HG03039 (cell line): ENCODE results near the gene FCER1G.
A peak's percentile ranks its signal among the peaks of the same experiment; 100 is the strongest.
"Not testable (repeated sequence)": the region's sequence is repeated elsewhere in the genome, so short reads cannot be mapped to it uniquely, and the experiment has no call there.

Experiments used
- ATAC-seq: cut with Tn5 transposase; IDR thresholded peaks from one replicate; pipeline ENCODE4 v1.9.1; 2021; ENCODE audit warnings: mild to moderate bottlenecking, moderate library complexity; ENCODE audit not compliant: unreplicated experiment

FCER1G gene

DNA sequence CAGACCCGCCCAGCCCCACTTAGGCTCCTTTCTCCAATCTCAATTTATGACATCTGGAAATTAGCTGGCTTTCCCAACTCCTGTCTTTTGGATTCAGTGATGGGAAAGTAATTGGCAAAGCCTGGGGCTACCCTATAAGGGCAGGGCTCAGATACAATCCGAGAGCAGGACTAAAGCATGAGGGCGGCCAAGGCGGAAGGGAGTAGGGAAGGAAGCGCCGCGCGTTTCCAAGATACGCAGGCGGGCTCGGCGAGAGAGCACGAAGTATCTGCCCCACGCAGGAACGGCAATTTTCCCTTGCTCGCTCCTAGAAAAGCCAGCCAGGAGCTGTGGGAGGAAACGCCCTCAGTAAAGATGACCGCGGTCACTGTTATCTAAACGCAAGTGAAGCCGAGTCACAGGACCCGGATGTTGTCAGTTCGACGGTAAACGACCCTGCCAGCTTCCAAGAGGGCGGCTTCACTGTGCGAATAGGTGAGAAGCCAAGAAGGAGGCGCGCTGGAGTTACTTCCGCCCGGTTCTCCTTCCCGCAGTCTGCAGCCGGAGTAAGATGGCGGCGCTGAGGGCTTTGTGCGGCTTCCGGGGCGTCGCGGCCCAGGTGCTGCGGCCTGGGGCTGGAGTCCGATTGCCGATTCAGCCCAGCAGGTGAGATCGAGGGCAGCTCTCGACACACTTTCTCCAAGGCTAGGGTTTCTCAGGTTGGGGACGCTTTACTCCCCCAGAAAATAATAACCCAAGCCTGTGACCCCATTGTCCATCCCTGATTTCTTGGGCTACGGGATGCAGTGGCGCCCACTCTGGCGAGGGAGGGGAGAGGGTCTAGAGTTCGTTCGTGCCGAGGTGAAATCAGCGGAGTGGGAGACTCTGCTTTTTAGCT lies 13.0 kb upstream of the FCER1G start, which contains the start of gene NDUFS2:
Gene NDUFS2, plus strand, starts transcription at position 532 of the 877 bp plus-strand sequence. Its CDS starts 19 bp downstream, at position 551.
- peak; percentile 92 for ATAC-seq

DNA sequence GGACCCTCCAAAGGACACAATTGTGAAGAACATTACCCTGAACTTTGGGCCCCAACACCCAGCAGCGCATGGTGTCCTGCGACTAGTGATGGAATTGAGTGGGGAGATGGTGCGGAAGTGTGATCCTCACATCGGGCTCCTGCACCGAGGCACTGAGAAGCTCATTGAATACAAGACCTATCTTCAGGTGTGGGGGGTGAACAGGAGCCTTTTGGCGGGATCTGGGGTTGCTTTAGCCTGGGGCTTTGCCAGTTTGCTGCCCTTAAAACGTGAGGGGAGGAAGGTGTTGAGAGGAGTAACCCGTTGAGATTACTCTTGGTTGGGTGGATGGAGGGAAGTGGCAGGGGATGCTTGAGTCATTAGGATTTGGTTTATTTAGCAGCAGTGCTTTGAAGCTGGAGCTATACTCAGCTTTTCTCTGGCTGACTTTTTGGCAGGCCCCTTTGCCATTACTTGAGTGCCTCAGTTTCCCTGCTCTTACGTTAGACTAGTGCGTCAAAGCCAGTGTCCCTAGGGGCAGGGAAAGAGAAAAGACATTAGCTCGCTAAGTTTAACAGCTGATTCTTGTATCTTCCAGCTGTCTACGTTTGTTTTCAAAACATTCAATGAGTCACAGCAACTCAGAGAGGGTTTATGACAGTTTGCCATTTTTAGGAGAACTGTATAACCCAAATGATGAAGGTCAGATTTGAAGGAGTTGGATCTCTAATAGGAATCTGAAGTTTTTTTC lies 8.5 kb upstream of the FCER1G start:
- no peak for ATAC-seq

DNA sequence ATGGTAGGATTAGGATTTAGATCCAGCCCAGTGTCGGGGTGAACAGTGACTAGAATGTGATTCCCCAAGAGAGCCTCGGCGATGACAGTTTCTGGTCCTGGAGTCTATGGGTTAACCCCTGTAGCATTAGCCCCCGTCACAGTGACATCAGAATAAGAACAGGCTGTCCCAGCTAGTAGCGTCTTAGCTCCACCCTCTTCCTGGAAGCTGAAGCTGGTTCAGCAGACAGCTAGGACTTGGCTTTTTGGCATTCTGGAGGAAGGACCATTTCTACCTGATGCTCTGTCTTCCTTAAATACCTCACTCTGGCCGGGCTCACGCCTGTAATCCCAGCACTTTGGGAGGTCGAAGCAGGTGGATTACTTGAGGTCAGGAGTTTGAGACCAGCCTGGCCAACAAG lies 7.9 kb upstream of the FCER1G start:
- no peak for ATAC-seq

DNA sequence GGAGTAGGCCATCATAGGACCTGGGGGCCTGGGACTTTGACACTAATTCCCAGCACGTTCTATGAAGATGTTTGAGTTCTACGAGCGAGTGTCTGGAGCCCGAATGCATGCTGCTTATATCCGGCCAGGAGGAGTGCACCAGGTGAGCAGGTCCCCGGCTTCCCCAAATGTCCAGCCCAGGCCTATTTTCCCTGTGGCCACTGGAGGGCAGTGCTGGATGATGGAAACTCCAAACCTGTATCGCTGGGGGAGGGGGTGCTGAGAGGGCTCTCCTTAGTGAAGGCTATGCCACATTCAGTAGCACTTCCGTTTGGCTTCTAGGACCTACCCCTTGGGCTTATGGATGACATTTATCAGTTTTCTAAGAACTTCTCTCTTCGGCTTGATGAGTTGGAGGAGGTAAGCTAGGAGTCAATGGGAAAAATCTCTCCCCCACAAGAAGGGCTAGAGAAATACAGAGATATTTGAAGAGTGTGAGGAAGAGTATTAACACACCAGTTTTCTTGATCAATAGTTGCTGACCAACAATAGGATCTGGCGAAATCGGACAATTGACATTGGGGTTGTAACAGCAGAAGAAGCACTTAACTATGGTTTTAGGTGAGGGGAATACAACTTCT lies 5.2 kb upstream of the FCER1G start:
- no peak for ATAC-seq

DNA sequence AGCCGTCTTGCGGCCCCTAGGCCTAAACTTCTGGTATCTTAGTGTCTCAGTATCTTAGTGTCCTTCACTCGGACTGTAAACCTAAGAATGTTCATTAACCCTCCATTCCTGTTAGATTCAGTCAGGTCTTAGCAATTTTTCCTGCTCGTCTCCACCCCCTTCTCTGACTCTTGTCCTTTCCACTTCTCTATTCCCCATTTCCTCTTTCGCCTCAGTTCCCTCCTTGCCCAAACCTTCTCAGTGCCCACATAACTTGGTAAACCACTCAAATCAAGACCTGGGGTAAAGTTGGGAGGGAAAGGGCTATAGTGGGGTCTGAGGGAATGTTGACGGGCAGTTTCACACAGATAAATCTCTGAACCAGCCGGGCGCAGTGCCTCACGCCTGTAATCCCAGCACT lies 726 bp upstream of the FCER1G start:
- no peak for ATAC-seq

DNA sequence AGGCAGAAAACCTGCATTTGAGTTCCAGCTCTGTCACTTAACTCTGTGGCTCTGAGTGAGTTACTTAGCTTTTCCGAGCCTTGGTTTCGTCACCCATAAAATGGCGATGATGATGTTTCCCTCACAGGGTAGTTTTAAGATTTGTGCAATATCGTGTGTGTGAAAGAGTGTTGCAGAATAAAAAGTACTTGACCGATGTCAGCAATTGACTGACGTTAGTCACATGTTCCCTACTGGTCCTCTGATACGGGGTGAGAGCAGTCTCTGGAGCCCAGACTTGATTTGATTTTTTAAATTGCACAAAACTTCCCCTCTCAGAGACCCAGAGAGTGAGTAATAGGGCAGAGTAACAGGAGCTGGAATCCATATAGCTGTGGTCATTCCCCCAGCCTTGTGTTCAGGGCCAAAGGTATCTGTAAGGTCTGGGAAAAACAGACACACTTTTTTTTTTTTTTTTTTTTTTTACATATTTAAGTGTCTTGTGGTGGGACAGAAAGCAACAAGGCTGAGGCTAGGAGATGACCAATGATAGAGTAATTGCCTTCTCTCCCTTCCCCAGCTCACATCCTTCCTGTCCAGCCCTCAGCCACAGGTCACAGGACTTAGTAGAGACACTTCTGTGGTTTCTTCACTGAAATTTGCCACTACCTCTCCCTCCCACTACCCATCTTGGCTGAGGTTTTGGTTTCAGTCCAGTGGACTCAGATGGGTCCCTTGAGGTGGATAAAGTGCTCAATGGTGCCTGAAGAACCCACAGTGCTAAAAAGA lies 2.0 kb downstream of the FCER1G start:
- peak; percentile 55 for ATAC-seq

DNA sequence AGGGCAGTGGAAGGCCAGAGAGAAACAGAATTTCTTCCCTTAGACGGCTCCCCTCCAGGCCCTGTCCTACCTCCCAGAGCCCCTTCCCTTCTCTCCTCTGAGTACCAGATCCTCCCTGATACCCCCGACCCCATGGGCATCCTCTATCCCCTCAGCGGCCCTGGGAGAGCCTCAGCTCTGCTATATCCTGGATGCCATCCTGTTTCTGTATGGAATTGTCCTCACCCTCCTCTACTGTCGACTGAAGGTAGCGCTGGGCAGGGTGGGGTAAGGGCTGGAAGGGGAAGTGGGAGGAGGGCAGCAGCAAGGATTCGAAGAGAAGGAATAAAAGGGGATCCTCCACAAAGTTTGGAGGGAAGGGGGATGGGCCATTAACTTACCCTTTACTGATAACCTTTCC lies 2.7 kb downstream of the FCER1G start:
- ATAC-seq, result no peak

DNA sequence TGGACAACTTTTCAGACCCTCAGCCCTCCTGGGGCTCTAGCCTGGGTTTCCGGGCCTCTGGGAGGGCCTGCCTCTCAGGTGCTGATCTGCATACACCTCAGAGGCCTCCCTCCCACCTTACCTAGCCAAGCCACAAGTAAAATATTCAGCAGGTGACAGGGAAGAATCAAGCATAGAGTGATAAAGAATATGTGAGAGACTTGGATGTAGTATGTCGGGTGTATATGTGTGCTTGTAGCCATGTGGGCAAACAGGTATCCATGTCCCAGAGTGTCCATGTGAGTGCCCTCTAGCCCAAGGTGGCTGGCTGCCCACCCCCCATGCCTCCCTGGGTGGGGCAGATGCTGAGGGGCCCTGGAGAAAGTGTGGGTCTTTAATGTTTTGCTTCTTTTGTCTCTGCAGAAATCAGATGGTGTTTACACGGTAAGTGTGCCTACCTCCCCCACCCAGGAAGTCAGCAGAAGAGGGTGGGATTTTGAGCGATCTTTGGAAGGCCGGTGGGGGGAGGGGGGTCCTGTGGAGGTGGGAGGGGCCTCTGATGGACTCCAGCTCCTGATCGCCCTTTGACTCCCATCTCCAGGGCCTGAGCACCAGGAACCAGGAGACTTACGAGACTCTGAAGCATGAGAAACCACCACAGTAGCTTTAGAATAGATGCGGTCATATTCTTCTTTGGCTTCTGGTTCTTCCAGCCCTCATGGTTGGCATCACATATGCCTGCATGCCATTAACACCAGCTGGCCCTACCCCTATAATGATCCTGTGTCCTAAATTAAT lies 3.4 kb downstream of the FCER1G start:
- ATAC-seq, result no peak

DNA sequence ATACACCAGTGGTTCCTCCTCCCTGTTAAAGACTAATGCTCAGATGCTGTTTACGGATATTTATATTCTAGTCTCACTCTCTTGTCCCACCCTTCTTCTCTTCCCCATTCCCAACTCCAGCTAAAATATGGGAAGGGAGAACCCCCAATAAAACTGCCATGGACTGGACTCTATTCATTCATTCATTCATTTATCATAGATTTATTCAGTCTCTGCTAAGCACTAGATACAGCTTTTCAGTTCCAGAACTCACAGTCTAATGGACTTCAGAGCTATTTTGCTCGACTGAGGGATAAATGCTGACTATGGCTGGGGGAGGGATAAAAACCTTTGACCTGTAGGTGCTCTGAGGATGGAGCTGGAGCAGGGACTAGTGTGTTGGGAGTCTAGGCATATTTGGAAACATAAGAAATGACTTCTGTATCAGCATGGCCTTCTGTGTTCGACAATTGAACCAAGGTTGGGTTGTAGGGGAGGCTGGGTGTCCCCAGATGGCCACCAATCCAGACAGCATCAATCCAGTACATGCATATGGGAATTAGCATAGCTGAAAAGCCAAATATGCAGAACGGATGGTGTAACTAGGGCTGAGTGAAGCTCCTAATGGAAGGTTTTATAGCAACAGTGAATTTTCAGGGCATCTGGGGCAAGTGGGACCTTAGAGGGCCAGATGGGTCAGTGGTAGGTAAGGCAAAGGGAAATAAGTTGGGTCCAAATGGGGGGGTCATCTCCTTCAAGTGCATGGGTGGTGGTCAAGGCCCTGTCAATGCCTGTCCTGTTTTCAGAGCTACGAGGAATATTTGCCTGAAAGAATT lies 4.2 kb downstream of the FCER1G start:
- no peak for ATAC-seq

DNA sequence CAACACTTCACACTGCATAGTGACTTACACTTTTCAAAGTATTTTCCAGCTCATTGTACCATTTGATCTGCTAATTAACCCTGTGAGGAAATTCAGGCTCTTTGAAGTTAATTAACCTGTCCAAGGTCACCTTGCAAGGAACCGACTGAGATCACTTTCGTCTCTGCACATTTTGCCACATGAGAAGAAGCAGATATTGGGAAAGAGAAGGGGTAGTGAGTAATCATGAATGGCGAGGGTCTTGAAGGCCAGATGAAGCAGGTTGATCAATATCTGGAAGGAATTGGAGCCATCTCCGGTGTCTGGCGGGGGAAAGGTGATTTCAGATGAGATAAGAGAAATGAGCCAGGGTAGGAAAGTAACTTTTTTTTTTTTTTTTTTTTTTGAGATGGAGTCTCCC lies 4.9 kb downstream of the FCER1G start:
- ATAC-seq, result no peak

DNA sequence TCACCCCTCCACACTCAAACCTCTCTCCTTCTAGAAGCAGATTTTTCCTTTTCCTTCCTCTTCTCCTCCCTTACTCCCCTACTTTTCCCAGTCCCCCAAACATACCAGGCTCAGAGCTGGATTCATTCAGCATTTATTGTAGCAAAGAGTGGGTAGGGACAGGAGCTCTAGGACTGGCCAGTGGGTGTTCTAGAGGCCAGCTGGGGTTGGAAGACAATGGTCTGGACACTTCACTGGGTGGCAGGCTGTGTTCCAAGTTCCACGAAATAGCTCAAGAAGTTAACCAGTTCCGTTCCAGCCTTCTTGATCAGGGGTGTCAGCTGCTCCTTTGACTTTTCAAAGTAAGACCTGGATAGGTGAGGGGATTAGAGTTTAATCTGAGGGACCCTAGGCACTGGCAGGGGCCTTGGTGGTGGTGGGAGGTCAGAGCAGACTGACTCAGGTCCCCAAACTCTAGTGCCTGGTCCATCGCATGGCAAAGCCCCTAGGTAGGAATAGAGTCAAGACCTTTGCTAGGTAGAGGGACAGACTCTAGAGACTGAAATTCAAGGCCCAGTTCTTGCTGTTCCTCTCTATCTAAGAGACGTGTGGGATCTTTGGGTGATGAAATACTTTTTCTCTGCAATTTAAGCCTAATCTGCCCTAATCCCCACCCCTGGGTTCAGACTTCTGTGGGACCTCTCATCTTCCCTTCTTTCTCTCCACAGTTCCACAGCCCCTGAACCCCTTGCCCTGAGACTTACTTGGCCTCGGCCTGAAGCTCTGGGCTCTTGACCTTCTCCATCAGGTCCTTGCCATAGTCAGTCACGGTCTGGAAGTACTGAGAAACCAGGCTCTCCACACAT lies 7.3 kb downstream of the FCER1G start:
- ATAC-seq, result no peak

DNA sequence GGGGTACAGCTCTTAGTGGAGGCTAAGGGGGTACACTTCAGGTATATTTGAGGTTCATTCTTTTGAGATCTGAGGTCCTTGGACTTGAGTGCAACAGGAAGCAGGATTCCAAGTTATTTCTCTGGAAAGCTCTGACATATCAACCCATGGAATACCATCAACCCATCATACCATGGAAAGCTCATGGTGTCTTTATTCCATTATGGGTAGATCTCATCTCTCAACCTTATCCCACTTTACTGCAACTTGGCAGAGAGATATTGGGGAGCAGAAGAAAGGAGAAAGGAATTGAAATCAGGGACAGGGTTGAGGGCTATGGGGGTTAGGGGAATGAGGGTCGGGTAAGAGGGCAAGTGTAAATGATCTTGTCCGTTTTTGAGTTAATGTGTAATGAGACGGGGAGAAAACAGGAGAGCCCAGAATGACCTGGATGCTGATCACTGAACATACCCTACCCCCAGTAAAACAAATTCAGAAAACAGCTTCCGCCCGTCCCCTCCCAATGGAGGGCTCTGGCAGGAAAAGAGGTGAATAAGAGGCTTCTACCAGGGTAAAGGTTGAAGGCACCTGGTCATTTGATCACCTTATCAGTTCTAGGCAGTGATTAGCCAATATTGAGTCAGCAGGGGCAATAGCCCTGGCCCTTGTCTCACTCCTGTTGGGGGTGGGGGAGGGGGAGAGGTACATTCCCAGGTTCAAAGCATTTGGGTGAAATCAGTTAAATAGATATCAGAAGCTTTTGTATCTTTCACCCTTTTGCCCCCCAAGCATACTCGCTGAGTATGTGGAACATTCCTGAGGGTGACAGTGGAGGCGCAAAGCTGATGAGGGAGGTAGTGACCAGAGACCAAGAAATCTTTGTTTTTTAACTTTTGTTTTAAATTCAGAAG lies 9.0 kb downstream of the FCER1G start:
- no peak for ATAC-seq

DNA sequence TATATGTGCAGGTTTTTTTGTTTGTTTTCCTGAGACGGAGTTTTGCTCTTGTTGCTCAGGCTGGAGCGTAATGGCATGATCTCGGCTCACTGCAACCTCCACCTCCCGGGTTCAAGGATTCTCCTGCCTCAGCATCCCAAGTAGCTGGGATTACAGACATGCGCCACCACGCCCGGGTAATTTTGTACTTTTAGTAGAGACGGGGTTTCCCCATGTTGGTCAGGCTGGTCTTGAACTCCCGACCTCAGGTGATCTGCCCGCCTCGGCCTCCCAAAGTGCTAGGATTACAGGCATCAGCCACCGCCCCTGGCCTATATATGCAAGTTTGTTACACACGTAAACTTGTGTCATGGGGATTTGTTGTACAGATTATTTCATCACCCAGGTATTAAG lies 9.6 kb downstream of the FCER1G start:
- not testable (repeated sequence) for ATAC-seq

DNA sequence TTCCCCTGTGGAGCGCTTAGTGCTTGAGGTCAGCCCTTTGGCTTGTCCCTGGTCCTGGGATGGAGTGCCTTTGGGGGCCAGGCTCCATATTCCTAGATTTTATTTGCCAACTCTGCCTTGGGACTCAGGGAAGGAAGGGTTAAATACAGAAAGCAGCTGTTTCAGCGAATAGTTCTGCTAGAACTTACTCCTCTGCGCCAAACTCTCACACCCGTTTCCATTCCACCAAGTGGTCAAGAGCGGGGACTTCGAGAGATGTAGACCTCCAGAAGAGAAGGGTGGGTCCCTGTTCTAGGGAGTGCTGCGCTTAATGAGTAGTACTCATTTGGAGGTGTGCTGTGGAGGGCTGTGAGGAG lies 10.1 kb downstream of the FCER1G start:
- ATAC-seq, result no peak

DNA sequence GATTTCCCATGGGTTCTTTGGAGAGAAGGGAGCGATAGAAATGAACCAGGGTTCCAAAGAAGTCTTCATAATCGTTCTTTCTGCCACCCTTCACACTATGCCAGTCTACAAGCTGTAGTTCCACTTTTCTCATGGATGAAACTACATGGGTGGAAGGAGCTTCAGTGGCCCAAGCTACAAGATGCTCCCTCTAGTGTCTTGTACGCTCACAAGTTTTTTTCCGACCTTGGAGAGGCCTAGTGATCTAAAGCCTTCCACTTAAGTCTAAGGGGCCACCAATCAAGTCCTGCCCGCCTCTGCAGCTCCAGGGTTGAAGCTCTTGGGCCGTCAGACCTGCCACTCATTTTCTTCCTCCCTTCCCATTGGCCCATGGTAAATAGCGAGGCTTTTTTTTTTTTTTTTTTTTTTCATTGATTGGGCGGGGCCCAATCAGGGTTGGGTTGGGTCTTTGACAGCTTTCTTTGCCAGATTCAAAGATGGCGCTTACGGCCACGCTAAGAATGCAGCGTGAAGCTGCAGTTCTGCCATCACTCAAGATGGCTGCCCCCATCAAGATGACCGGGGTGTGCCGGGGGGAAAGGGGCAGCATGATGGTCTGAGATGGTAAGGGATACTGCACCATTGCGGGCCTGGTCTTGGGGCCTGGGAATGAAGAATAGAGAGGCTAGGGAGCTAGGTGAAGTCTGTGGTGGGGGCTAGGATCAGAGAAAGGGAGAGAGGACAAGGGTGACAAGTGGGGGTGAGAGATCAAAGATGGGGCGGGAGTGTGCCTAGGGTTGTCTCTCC lies 10.6 kb downstream of the FCER1G start, which contains the start of gene TOMM40L:
Gene TOMM40L, plus strand, starts transcription at position 527 of the 786 bp plus-strand sequence. CDS start 430 bp downstream, outside the sequence.
- ATAC-seq, result peak; percentile 84

DNA sequence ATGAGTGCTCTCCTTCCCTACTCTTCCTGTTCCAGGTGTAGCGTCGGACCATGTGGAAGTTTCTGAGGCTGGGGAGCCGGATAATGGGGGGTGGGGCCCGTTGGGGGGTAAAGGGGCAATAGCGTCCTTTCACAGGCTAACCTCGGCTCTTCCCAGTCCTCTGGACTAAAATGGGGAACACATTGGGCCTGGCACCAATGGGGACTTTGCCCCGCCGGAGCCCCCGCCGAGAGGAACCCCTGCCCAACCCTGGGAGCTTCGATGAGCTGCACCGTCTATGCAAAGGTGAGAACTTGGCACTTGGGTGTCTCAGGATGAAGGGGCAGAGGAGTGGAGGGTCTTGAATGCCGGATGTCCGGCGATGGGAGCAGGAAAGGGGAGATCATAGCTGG lies 11.2 kb downstream of the FCER1G start:
- no peak for ATAC-seq

DNA sequence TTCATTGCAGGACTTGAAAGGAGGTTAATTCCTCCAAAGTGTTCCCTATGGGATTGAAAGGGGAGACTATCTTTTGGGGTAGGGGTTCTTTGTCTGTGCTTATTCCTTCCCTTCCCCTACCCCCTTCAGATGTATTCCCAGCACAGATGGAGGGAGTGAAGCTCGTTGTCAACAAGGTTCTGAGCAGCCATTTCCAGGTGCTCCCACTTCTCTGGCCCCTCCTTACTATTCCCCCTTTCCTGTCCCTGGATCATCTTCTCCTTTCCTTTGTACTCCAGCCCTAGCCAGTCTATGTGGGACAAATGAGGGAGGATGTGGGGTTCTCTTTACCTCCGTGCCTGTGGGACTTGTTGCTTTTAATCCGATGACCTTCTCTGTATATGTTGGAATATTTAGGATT lies 11.7 kb downstream of the FCER1G start:
- no peak for ATAC-seq
